Measurements from ENCODE around the gene DBI. TPM values are rescaled to one million over a fixed set of nuclear protein-coding genes. Genes with fewer than 3 reads are reported as not detected.

Gene DBI
- total RNA-seq, 1 donor from 2014 or later, result 75.3 TPM

DNA sequence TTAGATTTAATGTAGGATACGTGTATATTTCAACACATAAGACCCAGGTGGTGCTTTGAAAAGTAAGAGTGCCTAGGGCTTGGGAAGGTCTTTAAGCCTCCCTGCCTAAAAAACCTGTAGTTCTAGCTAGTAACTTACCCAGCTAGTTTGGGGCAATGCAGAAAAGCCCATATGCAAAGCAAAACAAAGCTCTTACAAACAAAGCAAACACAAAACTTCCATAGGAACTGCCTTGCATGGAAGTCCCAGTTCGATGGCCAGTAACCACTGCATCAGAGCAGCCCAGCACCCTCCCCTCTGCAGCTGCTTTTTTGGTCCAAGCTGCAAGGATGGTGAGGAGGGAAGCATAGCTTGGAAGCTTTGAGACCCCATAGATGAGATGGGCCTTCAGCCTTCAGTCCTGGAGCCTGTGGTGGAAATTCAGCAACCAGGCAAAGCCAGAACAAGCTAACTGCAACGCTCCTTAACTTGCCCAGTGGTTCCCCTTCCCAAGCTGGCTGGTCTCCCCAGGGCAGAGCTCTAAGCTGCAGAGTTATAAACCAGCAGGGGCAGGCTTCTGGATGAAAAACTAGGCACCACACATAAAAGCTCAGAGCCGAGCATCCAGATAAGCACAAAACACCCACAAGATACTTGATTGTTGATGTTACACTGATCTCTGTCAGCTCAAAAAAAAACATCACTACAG, 16.3 kb upstream of the DBI start:
- FAIRE-seq (no peak), DNase-seq (ENCODE audit: low read depth) (peak; percentile 24)
- no peaks in the 10 kb centered on the region for H3K27me3 ChIP-seq (ENCODE audit: control insufficient read depth, insufficient read depth, low read length)
- H3K4me3 ChIP-seq (ENCODE audit: low read depth, low read length), result no peak overlapping the region
- no peaks in the 10 kb centered on the region for H3K36me3 ChIP-seq (ENCODE audit: control insufficient read depth, insufficient read depth, low read length)
- TF ChIP-seq, protein P1, sequence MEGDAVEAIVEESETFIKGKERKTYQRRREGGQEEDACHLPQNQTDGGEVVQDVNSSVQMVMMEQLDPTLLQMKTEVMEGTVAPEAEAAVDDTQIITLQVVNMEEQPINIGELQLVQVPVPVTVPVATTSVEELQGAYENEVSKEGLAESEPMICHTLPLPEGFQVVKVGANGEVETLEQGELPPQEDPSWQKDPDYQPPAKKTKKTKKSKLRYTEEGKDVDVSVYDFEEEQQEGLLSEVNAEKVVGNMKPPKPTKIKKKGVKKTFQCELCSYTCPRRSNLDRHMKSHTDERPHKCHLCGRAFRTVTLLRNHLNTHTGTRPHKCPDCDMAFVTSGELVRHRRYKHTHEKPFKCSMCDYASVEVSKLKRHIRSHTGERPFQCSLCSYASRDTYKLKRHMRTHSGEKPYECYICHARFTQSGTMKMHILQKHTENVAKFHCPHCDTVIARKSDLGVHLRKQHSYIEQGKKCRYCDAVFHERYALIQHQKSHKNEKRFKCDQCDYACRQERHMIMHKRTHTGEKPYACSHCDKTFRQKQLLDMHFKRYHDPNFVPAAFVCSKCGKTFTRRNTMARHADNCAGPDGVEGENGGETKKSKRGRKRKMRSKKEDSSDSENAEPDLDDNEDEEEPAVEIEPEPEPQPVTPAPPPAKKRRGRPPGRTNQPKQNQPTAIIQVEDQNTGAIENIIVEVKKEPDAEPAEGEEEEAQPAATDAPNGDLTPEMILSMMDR (IDR thresholded peaks at IDR 0.05; ENCODE audit: insufficient read depth, low read length, severe bottlenecking), result no peak

DNA sequence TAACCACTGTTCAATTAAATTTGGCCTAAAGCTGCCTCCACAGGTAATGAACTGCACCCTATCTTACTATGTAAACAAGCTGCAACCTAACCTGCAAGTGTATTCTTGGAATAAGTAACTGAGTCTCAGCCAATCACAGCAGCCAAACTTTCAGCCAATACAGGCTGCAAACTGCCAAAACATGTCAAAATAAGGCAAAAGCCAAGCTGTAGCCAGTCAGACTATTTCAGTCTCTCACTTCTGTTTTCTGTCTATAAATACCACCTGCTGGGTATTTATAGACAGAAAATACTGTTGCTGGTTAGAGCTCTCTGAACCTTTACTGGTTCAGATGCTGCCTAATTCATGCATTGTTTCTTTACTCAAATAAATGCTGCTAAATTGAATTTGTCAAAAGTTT, 14.4 kb upstream of the DBI start:
- DNase-seq (ENCODE audit: low read depth), result peak; percentile 56
- FAIRE-seq, result no peak
- no peaks in the 10 kb centered on the region for H3K36me3 ChIP-seq (ENCODE audit: control insufficient read depth, insufficient read depth, low read length)
- H3K4me3 ChIP-seq (ENCODE audit: low read depth, low read length), result no peak overlapping the region
- no peaks in the 10 kb centered on the region for H3K27me3 ChIP-seq (ENCODE audit: control insufficient read depth, insufficient read depth, low read length)
- TF ChIP-seq, protein P1 (IDR thresholded peaks at IDR 0.05; ENCODE audit: insufficient read depth, low read length, severe bottlenecking), result no peak

DNA sequence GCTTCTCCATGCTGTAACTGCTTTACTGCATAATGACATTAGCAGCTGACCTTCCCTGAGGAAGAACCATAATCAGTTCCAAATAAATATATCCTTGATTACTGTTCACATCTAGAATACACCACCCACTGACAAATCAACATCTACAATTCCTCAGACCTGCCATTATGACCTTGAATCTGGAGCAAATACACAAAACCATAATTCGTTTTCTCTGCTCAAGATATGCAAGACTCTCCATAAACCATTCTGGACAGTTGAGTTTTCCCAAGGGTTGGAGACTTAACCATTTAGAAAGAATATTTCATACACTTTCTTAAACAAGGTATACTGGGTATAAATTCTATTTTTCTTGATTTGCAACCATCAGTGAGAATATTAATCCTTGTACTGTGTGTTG, 11.9 kb upstream of the DBI start:
- H3K36me3 ChIP-seq (ENCODE audit: control insufficient read depth, insufficient read depth, low read length), result no peaks in the 10 kb centered on the region
- TF ChIP-seq, protein P1 (IDR thresholded peaks at IDR 0.05; ENCODE audit: insufficient read depth, low read length, severe bottlenecking), result no peak
- H3K27me3 ChIP-seq (ENCODE audit: control insufficient read depth, insufficient read depth, low read length), result no peaks in the 10 kb centered on the region
- DNase-seq (ENCODE audit: low read depth) (no peak), FAIRE-seq (no peak)
- H3K4me3 ChIP-seq (ENCODE audit: low read depth, low read length), result no peak overlapping the region

DNA sequence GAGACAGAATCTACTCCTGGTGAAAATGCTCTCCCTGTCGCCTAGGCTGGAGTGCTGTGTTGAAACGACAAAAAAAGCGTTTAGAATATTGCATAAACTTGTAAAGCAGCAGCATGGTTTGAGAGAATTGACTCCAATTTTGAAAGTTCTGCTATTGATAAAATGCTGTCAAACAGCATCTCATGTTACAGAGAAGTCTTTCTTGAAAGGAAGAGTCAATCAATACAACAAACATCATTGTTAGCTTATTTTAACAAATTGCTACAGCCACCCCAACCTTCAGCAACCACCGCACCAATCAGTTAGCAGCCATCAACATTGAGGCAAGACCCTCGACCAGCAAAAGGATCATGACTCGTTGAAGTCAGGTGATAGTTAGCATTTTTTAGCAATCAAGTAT, 7.0 kb upstream of the DBI start:
- no peak overlapping the region for H3K4me3 ChIP-seq (ENCODE audit: low read depth, low read length)
- FAIRE-seq (no peak), DNase-seq (ENCODE audit: low read depth) (no peak)
- no peaks in the 10 kb centered on the region for H3K36me3 ChIP-seq (ENCODE audit: control insufficient read depth, insufficient read depth, low read length)
- TF ChIP-seq, protein P1 (IDR thresholded peaks at IDR 0.05; ENCODE audit: insufficient read depth, low read length, severe bottlenecking), result no peak
- H3K27me3 ChIP-seq (ENCODE audit: control insufficient read depth, insufficient read depth, low read length), result no peaks in the 10 kb centered on the region

DNA sequence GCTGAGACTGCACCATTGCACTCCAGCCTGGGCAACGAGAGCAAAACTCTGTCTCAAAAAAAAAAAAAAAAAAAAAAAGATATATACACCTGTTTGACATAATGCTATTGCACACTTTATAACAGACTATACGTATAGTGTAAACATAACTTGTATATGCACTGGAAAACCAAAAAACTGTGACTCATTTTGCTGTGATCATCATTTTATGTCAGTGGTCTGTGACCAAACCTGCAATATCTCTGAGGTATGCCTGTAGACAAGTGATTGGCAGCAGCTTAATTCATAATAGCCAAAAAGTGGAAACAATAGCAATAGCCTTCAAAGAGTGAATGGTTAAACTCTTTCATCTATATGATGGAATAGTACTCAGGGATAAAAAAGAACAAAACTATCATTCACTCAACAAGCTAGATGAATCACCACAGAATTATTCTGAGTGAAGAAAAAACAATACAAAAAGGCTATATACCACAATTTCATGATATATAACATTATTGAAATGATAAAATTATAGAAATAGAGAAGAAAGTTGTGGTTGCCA, 6.3 kb upstream of the DBI start:
- no peaks in the 10 kb centered on the region for H3K27me3 ChIP-seq (ENCODE audit: control insufficient read depth, insufficient read depth, low read length)
- TF ChIP-seq, protein P1 (IDR thresholded peaks at IDR 0.05; ENCODE audit: insufficient read depth, low read length, severe bottlenecking), result no peak
- H3K36me3 ChIP-seq (ENCODE audit: control insufficient read depth, insufficient read depth, low read length), result no peaks in the 10 kb centered on the region
- DNase-seq (ENCODE audit: low read depth) (no peak), FAIRE-seq (no peak)
- H3K4me3 ChIP-seq (ENCODE audit: low read depth, low read length), result no peak overlapping the region

DNA sequence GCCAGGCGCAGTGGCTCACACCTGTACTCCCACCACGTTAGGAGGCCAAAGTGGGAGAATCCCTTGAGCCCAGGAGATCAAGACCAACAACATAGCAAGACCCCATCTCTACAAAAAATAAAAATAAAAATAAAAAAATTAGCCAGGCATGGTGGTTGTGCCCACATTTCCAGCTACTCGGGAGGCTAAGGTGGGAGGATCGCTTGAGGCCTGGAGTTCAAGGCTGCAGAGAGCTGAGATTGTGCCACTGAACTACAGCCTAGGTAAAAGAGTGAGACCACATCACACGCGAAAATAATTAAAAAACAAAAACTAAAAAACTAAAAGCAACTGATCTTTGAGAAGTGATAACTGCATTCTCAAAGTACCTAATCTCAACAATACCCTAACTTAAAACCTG, 2.0 kb upstream of the DBI start:
- no peak overlapping the region for H3K4me3 ChIP-seq (ENCODE audit: low read depth, low read length)
- peaks cover 2% of the 10 kb centered on the region for H3K36me3 ChIP-seq (ENCODE audit: control insufficient read depth, insufficient read depth, low read length)
- DNase-seq (ENCODE audit: low read depth), result no peak
- TF ChIP-seq, protein P1 (IDR thresholded peaks at IDR 0.05; ENCODE audit: insufficient read depth, low read length, severe bottlenecking), result no peak
- H3K27me3 ChIP-seq (ENCODE audit: control insufficient read depth, insufficient read depth, low read length), result no peaks in the 10 kb centered on the region
- no peak for FAIRE-seq
